HG02943 (cell line): ENCODE measurements around the gene TMEM248.
"Not testable (repeated sequence)": the region's sequence is repeated elsewhere in the genome, so short reads cannot be mapped to it uniquely, and the experiment has no call there.

Experiments used
- ATAC-seq: cut with Tn5 transposase; IDR thresholded peaks from one replicate; pipeline ENCODE4 v1.9.1; 2021; ENCODE audit warnings: mild to moderate bottlenecking, low read depth, moderate library complexity; ENCODE audit not compliant: unreplicated experiment

The TMEM248 gene

DNA sequence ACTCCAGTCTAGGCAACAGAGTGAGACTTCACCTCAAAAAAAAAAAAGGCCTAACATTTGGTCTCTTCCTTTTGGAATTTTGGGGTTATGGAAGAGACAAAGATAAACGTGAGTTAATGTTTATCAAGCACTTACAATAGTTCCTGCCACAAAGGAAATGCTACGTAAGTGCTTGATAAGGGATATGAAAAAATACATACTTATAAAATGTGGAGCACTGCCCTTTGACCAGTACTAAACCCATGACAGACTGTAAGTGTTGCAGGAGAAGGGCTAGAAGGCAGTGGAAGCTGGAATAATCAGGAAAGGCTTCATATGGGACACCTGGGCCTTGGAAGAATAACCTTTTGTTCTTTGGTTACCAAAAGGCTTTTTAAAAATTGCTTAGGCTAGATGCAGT lies 25.5 kb downstream of the TMEM248 start:
- no peak for ATAC-seq

DNA sequence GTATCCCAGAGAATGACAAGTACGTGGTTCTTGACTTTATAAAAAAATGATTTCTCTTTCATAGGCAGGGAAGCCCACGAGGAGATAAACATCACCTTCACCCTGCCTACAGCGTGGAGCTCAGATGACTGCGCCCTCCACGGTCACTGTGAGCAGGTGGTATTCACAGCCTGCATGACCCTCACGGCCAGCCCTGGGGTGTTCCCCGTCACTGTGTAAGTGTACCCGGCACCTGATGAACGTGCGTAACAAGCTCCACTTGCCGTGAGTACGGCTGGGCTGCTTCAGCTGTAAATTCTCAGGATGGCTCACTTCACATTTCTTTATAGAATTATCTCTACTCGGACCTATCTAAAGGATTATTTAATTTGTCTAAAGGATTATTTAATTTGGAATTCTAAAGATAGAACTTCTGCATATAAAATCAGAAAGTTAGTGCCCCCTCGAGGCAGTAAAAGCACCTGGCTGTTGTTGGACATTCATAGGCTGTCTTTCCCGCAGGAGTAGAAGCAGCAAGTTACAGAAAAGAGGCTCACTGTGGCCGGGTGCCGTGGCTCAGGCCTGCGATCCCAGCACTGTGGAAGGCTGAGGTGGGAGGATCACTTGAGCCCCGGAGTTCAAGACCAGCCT lies 27.6 kb downstream of the TMEM248 start:
- ATAC-seq = no peak

DNA sequence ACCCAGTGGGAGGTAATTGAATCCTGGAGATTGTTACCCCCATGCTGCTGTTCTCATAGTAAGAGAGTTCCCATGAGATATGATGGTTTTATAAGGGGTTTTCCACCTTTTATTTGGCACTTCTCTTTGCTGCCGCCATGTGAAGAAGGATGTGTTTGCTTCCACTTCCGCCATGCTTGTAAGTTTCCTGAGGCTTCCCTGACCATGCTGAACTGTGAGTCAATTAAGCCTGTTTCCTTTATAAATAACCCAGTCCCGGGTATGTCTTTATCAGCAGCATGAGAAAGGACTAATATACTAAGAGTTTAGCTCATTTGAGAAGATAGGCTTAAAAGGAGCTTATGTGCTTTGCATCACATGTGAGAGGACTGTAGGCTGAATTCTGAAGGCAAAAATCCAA lies 29.3 kb downstream of the TMEM248 start:
- no peak for ATAC-seq

DNA sequence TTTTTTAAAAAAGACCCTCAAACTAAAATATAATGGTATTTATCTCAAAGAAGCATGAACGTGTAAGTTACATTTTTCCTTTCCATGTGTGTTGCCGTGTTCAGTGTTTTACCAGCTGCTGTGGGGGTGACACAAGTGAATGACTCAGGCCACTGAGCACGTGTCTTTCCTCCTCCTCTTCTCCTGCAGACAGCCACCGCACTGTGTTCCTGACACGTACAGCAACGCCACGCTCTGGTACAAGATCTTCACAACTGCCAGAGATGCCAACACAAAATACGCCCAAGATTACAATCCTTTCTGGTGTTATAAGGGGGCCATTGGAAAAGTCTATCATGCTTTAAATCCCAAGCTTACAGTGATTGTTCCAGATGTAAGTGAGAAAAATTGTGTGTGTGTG lies 29.7 kb downstream of the TMEM248 start:
- no peak for ATAC-seq

DNA sequence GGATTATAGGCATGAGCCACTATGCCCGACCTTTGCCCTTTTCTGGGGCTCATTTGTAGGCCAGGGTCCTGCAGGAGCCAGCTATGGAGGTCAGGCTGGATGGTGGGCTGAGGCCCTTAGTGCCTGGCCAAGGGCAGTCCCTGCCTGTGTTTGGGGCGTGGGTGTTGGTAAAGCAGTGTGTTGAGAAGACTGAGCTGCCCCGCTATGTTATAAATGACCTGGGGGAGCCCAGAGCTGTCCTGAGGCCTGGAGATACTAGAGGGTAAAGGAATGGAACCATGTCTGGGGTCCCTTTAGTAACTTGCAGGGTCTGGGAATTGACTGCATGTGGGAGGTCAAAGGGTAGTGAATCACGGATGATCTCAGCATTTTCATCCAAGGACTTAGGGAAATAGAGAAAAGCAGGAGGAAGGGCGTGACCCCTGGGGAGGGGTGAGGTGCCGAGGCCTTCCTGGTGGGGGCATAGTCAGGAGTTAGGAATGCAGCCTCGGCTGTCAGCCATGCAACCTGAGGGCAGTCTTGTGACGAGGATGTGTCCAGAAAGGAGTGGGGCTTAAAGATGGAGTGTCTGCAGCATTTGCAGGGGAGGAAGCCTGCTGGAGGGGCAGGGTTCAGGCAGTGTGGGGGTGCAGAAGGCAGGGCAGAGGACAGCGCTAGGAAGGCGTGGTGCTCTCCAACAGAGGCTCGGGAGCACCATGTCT lies 31.5 kb downstream of the TMEM248 start:
- no peak for ATAC-seq

DNA sequence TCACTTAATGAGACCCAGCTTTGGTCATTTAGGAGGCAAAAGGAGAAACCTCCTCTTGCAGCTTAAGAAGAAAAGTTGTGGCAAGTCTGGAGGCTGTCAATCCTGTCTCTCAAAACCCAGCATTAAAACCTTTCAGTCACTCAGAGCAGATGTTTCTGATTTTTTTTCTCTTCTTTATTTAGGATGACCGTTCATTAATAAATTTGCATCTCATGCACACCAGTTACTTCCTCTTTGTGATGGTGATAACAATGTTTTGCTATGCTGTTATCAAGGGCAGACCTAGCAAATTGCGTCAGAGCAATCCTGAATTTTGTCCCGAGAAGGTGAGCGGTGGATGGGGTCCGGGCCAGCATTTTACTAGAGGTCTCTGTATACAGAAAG lies 32.0 kb downstream of the TMEM248 start:
- ATAC-seq = no peak

DNA sequence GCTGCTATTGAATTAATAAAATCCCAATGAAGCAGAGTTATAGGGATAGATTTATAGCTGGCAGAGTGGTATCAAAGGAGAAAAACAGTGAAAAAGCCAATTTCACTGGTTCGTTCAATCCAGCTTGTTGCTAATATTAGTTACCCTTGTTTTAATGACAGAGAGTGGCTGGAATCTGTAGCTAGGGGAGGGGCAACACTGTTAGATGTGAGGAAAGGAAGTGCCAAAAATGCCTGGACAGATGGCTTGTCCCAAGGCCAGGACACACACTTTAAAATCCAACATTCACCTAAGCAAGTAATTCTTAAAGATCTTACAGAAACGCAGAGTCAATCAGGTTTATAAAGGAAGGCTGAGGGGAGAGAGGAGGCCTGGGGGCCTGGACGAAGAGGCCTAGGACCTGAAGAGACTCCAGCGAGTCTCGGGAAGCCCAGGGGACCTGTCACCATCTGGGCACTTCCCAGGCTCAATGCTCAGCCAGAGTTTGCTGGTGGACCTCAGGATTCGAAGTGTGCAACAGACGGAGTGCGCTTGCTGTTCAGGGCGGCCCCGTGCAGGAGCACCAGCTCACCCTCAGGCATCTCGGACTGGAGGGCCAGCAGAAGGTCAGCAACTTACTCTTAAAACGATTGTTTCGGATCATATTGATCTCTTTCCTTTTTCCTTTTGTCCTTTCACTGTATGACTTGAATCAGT lies 36.7 kb downstream of the TMEM248 start:
- no peak for ATAC-seq

DNA sequence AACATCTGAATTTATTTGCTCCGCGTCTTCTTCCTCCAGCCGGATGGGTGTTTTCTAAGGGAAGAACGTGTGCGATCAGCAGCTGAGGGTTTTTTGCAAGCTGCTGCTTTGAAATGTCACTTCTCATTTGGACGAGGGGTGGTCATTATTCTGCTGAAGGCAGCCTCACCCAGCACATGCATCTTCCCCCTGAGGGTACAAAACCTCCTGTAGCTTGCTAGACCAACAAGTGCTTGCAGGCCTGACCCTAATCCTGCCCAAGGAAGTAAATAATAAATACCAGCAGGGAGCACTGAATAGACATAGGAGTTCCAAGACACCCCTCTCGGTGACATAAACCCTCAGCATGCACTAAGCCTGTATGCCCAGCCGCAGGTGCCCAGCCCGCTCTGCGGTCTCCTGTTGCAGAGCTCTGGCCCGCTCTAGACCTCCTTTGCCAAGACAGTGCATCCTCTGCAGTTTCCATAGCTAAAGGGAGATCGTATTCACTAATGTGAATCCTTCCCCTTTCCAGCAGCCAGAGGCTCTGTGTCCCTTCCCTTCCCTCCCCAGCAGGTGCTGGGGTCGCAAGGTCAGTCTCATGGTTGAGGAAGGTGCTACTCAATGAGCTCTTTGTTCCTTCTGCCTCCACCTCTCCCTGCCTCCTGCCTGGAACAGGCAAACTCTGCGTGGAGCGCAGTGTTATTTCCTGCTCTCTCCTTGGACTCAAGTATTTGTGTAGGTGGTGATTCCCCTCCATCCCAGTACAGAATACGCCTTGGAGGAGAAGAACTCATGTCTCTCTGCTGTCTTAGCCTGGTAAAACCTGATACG lies 37.7 kb downstream of the TMEM248 start:
- ATAC-seq = no peak

DNA sequence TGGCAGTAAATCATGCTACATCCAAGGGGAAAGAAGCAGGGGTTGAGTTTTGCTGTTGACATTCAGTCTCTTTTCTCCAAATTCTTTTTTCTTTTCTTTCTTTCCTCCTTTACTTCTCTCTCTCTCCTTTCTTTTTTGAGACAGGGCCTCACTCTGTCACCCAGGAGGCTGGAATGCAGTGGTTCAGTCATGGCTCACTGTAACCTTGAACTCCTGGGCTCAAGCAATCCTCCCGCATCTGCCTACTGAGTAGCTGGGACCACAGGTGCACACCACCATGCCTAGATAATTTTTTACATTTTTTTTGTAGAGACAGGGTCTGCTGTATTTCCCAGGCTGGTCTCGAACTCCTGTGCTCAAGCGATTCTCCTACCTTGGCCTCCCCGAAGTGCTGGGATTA lies 39.2 kb downstream of the TMEM248 start:
- no peak for ATAC-seq

DNA sequence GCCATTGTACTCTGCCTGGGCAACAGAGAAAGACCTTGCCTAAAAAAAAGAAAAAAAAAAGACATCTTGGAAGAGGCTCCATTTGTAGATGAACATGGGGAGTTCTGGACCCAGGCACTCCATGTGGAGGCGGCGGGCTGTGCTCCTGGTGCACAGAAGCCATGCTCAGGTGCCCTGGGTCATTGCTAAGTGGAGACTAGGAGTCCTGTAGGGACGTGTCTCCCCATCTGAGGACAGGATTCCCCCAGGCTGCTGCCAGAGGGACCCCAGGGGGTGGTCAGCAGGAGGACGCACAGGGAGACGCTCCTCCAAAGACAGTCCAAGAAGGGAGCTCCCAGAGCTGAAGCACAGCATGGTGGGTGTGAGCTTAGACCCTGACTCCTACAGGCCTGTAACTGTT lies 40.1 kb downstream of the TMEM248 start:
- ATAC-seq = no peak

DNA sequence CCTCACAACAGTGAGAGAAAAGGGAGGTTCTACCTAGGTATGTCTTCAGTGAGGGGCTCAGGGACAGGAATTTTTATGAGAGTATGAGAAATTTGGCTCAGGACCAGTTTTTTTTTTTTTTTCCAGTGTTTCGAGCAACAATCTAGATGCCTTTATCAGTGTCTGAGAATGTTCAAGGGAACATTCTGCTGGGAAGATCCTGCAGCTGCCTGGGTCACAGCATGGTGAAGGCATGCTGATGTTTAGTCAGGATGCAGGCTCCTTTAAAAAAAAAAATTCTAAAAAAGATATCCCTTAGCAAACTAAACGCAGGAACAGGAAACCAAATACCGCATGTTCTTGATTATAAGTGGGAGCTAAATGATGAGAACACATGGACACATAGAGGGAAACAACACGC lies 43.4 kb downstream of the TMEM248 start:
- no peak for ATAC-seq

DNA sequence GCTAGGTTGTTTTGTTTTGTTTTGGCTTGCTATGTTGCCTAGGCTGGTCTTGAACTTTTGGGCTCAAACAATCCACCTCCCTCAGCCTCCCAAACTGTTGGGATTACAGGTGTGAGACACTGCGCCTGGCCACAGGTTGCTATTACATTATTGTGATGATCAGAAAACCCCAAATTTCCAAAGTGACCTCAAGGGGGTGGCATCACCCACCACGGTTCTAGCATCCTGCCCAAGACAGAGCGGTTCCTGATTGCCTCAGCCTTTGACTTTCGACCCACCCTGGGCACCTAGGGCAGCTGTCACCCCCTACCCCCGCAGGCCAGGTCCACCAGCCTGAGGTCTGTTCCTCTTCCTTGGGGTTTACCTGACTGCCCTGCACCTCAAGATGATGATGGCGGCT lies 46.0 kb downstream of the TMEM248 start:
- no peak for ATAC-seq

DNA sequence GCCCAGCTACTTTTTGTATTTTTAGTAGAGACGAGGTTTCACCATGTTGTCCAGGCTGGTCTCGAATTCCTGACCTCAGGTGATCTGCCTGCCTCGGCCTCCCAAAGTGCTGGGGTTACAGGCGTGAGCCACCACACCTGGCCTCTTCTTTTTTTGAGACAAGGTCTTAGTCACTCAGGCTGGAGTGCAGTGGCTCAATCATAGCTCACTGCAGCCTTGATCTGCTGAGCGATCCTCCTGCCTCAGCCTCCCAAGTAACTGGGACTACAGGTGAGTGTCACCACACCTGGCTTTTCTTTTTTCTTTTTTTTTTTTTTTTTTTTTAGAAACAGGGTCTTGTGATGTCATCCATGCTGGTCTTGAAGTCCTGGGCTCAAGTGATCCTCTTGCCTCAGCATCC lies 48.0 kb downstream of the TMEM248 start:
- not testable (repeated sequence) for ATAC-seq

DNA sequence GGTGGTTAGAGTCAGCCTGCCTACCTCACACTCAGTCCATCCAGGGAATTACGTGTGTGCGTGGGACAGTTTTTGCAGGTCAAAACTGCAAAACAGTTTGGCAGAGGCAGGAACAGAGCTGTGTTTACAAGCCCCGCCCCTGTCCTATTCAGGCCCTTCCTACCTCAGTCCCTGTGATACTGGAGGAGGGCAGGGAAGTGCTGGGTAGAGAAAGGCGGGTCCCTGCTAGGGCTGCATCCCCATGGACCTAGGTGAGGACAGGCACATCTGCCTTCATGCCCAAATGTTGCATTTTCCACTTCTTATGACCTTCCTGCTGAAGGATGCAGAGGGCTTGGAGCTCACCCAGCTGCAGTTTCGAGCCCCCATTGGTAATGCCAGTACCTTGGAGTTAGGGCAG lies 49.3 kb downstream of the TMEM248 start:
- ATAC-seq = no peak

DNA sequence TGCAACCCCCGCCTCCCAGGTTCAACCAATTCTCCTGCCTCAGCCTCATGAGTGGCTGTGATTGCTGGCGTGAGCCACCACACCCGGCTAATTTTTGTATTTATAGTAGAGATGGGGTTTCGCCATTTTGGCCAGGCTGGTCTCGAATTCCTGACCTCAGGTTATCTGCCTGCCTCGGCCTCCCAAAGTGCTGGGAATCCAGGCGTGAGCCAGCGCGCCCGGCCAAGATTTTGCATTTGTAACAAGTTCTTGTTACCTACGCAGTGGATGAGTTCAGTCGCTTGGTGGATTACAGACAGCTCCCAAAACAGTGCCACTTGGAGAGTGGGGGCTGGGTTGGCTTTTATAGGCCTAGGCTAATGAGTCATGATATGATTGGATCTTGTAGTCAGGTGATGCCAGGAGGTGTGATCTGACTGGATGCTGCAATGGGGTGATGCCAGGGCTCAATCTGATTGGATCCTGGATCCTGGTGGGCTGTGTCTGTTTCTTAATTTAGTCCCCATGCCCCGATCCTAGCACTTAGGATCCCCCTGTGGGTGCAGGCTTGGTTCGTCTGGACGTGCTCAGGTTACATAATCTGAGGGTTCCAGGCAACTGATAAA lies 54.1 kb downstream of the TMEM248 start:
- ATAC-seq = no peak

DNA sequence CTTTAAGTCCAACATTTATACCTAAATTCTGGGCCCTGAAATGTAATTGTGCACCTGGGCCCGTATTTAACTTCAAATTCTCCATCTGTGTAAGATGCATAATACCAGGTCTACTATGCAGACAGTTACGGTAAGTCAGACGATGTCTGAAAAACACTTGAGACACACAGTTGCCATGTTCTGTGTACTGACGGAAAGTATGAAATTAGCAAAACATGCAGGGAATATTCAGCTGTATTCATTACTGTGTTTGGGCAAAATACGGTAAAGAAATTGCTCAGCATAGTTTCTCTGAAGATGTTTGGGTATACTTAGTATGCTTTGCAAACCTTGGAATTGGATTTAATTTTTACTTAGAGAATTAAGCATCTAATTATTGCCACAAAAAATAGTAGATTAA lies 57.3 kb downstream of the TMEM248 start:
- ATAC-seq = not testable (repeated sequence)

DNA sequence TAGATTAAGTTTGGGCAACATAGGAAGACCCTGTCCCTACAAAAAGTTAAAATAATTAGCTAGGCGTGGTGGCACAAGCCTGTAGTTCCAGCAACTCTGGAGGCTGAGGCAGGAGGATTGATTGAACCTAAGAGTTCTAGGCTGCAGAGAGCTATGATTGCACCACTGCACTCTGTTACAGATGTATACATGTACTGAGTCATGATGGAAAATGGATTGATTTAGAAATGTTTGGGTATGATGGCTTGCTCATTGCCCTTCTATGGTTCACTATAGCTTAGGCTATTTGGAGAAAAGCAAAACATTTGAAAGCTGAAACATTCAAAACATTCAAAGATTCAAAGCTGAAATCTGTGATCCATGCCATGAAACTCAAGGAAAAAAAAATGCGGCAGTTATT lies 58.0 kb downstream of the TMEM248 start:
- ATAC-seq = not testable (repeated sequence)

DNA sequence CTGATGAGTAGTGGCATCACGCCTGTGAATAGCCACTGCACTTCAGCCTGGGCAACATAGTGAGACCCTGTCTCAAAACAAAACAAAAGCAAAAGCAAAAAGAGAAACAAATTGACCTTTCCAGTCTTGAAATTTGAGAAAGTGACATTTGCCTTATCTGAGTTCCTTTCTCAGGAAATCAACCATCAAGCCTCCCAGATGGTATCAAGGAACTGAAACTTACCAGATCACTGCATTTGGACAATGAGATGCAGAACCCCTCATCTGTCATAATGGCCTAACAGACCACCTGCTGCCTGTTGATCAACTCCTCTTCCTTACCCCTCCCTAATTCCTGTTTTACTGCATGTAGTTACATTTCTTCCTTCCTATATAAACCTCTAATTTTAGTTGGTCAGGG lies 59.3 kb downstream of the TMEM248 start:
- not testable (repeated sequence) for ATAC-seq

DNA sequence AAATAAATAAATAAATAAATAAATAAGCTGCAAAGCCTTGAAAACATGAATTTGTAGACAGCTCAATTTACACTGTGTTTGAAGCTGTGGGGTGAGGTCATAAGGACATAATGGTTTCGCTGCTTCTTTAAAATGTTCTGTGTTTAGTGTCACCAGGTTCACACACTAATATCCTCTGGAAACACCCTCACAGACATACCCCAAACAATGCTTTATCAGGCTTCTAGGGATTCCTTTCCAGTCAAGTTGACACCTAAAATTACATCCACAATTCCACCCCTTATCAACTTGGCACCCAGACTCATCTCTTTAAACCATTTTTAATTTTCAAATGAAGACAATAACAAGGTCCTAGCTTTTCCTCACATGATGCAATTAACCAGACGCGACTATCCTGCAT lies 68.5 kb downstream of the TMEM248 start:
- not testable (repeated sequence) for ATAC-seq

DNA sequence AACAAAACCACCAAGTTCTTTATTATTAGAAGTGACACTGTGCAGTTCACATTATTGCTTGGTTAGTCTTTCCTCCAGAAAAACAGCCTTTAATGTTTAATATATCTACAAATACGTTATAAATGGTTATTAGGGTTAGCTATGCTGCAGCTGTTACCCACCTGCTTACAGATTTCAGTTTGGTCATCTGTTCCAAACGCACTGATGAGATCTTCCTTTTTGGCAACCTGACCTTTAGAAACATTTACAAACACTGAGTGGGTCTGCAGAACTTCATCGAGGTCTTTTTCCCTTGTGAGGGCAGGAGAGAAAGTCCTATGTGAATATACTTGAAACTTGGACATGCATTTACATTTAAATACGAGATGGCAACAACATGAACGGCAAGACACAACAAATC lies 73.0 kb downstream of the TMEM248 start:
- ATAC-seq = not testable (repeated sequence)

DNA sequence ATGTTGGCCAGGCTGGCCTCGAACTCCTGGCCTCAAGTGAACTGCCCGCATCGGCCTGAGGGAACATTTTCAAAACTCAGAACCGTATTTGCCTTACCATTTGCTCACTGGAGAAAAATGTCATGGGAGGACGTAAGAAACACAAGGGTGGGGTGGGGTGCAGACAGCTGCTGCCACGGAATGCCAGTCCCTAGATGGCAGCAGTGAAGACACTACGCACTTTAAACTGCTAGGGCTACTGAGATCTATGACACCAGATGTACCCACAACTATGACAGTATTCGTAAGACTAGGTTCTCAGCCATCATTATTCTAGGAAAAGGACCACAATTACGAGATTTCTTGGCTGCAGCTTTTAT lies 73.6 kb downstream of the TMEM248 start:
- ATAC-seq = peak; percentile 40
